Measurements from ENCODE around the gene OR51B4.
"Not testable (repeated sequence)": the region's sequence is repeated elsewhere in the genome, so short reads cannot be mapped to it uniquely, and the experiment has no call there.

The OR51B4 gene

GRCh38 chr11:5269715-5270147 lies 32.0 kb downstream of the OR51B4 start, which contains the start of gene HBE1:
HBE1 (minus strand) TSS chr11:5269945; CDS start chr11:5269890, 55 bp downstream.
- FAIRE-seq = no peak

- FAIRE-seq = no peak
Measured at GRCh38 chr11:5267033-5267563, 34.6 kb downstream of the OR51B4 start.

GRCh38 chr11:5266609-5267008 lies 35.1 kb downstream of the OR51B4 start:
- no peak for FAIRE-seq

GRCh38 chr11:5265832-5266231 lies 35.9 kb downstream of the OR51B4 start:
- FAIRE-seq = no peak

- FAIRE-seq = no peak
Measured at GRCh38 chr11:5258543-5259262, 43.0 kb downstream of the OR51B4 start.

GRCh38 chr11:5257296-5257695 lies 44.5 kb downstream of the OR51B4 start:
- FAIRE-seq = no peak

GRCh38 chr11:5254646-5255413 lies 46.9 kb downstream of the OR51B4 start, which contains the start of gene HBG2:
HBG2 (minus strand) TSS chr11:5254781; CDS start chr11:5254728, 53 bp downstream.
- not testable (repeated sequence) for FAIRE-seq

GRCh38 chr11:5254023-5254422 lies 47.7 kb downstream of the OR51B4 start:
- not testable (repeated sequence) for FAIRE-seq

GRCh38 chr11:5253440-5253839 lies 48.3 kb downstream of the OR51B4 start:
- FAIRE-seq = not testable (repeated sequence)

GRCh38 chr11:5252919-5253265 lies 48.9 kb downstream of the OR51B4 start:
- FAIRE-seq = no peak

- FAIRE-seq = no peak
Measured at GRCh38 chr11:5252192-5252918, 49.4 kb downstream of the OR51B4 start.

GRCh38 chr11:5251746-5252145 lies 50.0 kb downstream of the OR51B4 start:
- FAIRE-seq = no peak

Measured in colon (tissue), 2 donors.